Right atrium auricular region (tissue), 2 donors: ENCODE measurements around the gene HES7. TPM values are rescaled to one million over a fixed set of nuclear protein-coding genes. Genes with fewer than 3 reads are reported as not detected.

ENCODE experiments used
- DNase-seq: peaks from one replicate; pipeline ENCODE4 v3.0.0-alpha.2; 2019; ENCODE audit warnings: low spot score
- H3K27ac ChIP-seq, 2 donors: fragments of 200-600 bp; sonication (generic); 1 replicate in 1 of 2; 2 replicates in 1 of 2; pipeline ENCODE4 v1.5.1; 2016 to 2019
- H3K27me3 ChIP-seq, 2 donors: fragments of 200-600 bp; sonication (generic); one replicate each; pipeline versions ENCODE4 v1.5.1 to v1.6.0; 2017 to 2019
- H3K36me3 ChIP-seq: fragments of 200-600 bp; sonication (generic); one replicate; pipeline ENCODE4 v1.5.1; 2016
- H3K4me1 ChIP-seq, 2 donors: fragments of 200-600 bp; sonication (generic); one replicate each; pipeline versions ENCODE4 v1.5.1 to v1.6.0; 2017 to 2019
- H3K4me3 ChIP-seq, 2 donors: fragments of 200-600 bp; sonication (generic); 1 replicate in 1 of 2; 2 replicates in 1 of 2; pipeline ENCODE4 v1.5.1; 2017 to 2019; ENCODE audit warnings: mild to moderate bottlenecking in 1 of 2, moderate library complexity in 1 of 2
- H3K9me3 ChIP-seq, 2 donors: fragments of 200-600 bp; sonication (generic); one replicate each; pipeline ENCODE4 v1.5.1; 2019
- CTCF ChIP-seq, 2 donors: fragments of 200-600 bp; sonication (generic); IDR thresholded peaks; one replicate each; pipeline ENCODE4 v1.5.1; 2019; ENCODE audit warnings: antibody characterized with exemption in 2 of 2
- total RNA-seq, 2 donors: library from RNA; depleted of rRNA; stranded (reverse); fragments of >200 nt; gene quantifications; one replicate each; pipeline ENCODE4 v1.1.0, GENCODE V29; 2016

Gene HES7
- total RNA-seq, 2 donors from 2014 or later = not detected

- Histone ChIP-seq H3K4me3 (peak overlapping the region; percentile 38 to 63), H3K27me3 (no peaks in the 10 kb centered on the region), H3K36me3 (no peaks in the 10 kb centered on the region), H3K9me3 (no peaks in the 10 kb centered on the region), H3K27ac (peak overlapping the region; percentile 46 to 71), H3K4me1 (peaks cover 0 to 75% of the 10 kb centered on the region in 2 donors)
- no peak for TF ChIP-seq CTCF (IDR thresholded peaks at IDR 0.05)
- DNase-seq = no peak
These were observed 797 bp downstream of the HES7 start for GRCh38 chr17:8122924-8123694.

GRCh38 chr17:8122422-8122923, 1.4 kb downstream of the HES7 start:
- no peaks in the 10 kb centered on the region for H3K36me3 ChIP-seq
- peak overlapping the region; percentile 38 to 63 for H3K4me3 ChIP-seq
- H3K4me1 ChIP-seq = peaks cover 0 to 81% of the 10 kb centered on the region in 2 donors
- no peak for TF ChIP-seq CTCF (IDR thresholded peaks at IDR 0.05)
- no peak for DNase-seq
- no peaks in the 10 kb centered on the region for H3K9me3 ChIP-seq
- peak overlapping the region; percentile 46 to 71 for H3K27ac ChIP-seq
- H3K27me3 ChIP-seq = no peaks in the 10 kb centered on the region

GRCh38 chr17:8121681-8122421, 2.1 kb downstream of the HES7 start:
- TF ChIP-seq CTCF (IDR thresholded peaks at IDR 0.05) = peak; percentile 35 to 76

GRCh38 chr17:8121407-8121680, 2.6 kb downstream of the HES7 start:
- DNase-seq = no peak
- Histone ChIP-seq H3K4me3 (peak overlapping the region; percentile 38 to 63), H3K27me3 (no peaks in the 10 kb centered on the region), H3K4me1 (peaks cover 0 to 76% of the 10 kb centered on the region in 2 donors), H3K9me3 (no peaks in the 10 kb centered on the region), H3K36me3 (no peaks in the 10 kb centered on the region), H3K27ac (peak overlapping the region; percentile 46 to 71)
- no peak for TF ChIP-seq CTCF (IDR thresholded peaks at IDR 0.05)

More at GRCh38 chr17:8121681-8122421, 2.1 kb downstream of the HES7 start:
- H3K27ac ChIP-seq = peak overlapping the region; percentile 46 to 71
- no peaks in the 10 kb centered on the region for H3K27me3 ChIP-seq
- DNase-seq = no peak
- peaks cover 0 to 79% of the 10 kb centered on the region in 2 donors for H3K4me1 ChIP-seq
- no peaks in the 10 kb centered on the region for H3K36me3 ChIP-seq
- H3K4me3 ChIP-seq = peak overlapping the region; percentile 38 to 63
- no peaks in the 10 kb centered on the region for H3K9me3 ChIP-seq

GRCh38 chr17:8120520-8121406, 3.1 kb downstream of the HES7 start:
- DNase-seq = no peak
- Histone ChIP-seq H3K4me1 (peaks cover 0 to 70% of the 10 kb centered on the region in 2 donors), H3K36me3 (no peaks in the 10 kb centered on the region), H3K27me3 (no peaks in the 10 kb centered on the region), H3K27ac (peak overlapping the region; percentile 80 to 88), H3K9me3 (no peaks in the 10 kb centered on the region), H3K4me3 (peak overlapping the region; percentile 38 to 63)
- TF ChIP-seq CTCF (IDR thresholded peaks at IDR 0.05) = peak in 1 of 2 donors; percentile 30
